Prostate gland (tissue), 2 donors: ENCODE results near the gene ZNG1F. TPM values are rescaled to one million over a fixed set of nuclear protein-coding genes. Genes with fewer than 3 reads are reported as not detected.
"Not testable (repeated sequence)": the region's sequence is repeated elsewhere in the genome, so short reads cannot be mapped to it uniquely, and the experiment has no call there.

ENCODE experiments used
- DNase-seq: peaks from one replicate; pipeline ENCODE4 v3.0.0-alpha.2; 2019; ENCODE audit warnings: low spot score
- H3K27ac ChIP-seq, 2 donors: fragments of 200-600 bp; sonication (generic); 2 replicates each; pipeline ENCODE4 v1.5.1; 2017 to 2019
- H3K27me3 ChIP-seq: fragments of 200-600 bp; sonication (generic); replicated peaks from 2 replicates; pipeline ENCODE4 v1.5.1; 2019; ENCODE audit not compliant: insufficient read depth
- H3K36me3 ChIP-seq, 2 donors: fragments of 200-600 bp; sonication (generic); 1 replicate in 1 of 2; 2 replicates in 1 of 2; pipeline versions ENCODE4 v1.5.1 to v1.8.1; 2017 to 2019
- H3K4me1 ChIP-seq: fragments of 200-600 bp; sonication (generic); replicated peaks from 2 replicates; pipeline ENCODE4 v1.5.1; 2019
- H3K4me3 ChIP-seq, 2 donors: fragments of 200-600 bp; sonication (generic); 2 replicates each; pipeline ENCODE4 v1.5.1; 2017 to 2019
- H3K9me3 ChIP-seq: fragments of 200-600 bp; sonication (generic); 2 replicates; pipeline ENCODE4 v1.5.1; 2017
- WGBS: methylation state at CpG from one replicate; pipeline ENCODE4 v1.1.5; 2018; 5-methylcytosine and 5-hydroxymethylcytosine counted together
- intact Hi-C: fragments of 100-400 bp; cut with DNase I; formaldehyde crosslinking; loops from one replicate; pipeline ENCODE4 v1.14.2; 2022
- total RNA-seq, 2 donors: library from RNA; depleted of rRNA; stranded (reverse); fragments of >200 nt; gene quantifications; one replicate each; pipeline ENCODE4 v1.1.0, GENCODE V29; 2016

ZNG1F gene
- total RNA-seq, 2 donors from 2014 or later, result 6.7 to 19.2 TPM

- H3K4me3 ChIP-seq, H3K36me3 ChIP-seq, H3K27ac ChIP-seq, DNase-seq, intact Hi-C loops, H3K4me1 ChIP-seq, H3K9me3 ChIP-seq, H3K27me3 ChIP-seq: not testable (repeated sequence)
- no CpG with 5 or more reads among the region's 14 CpGs for WGBS
Measured at GRCh38 chr9:41113348-41113747, 75.8 kb downstream of the ZNG1F start.

GRCh38 chr9:41111414-41111813 lies 77.7 kb downstream of the ZNG1F start:
- 75% methylated on average over 12 of the region's 12 CpGs for WGBS
- H3K27me3 ChIP-seq, intact Hi-C loops, DNase-seq, H3K36me3 ChIP-seq, H3K4me1 ChIP-seq, H3K4me3 ChIP-seq, H3K27ac ChIP-seq, H3K9me3 ChIP-seq: not testable (repeated sequence)

GRCh38 chr9:41110913-41111312 lies 78.2 kb downstream of the ZNG1F start:
- H3K27ac ChIP-seq, H3K4me1 ChIP-seq, H3K27me3 ChIP-seq, H3K36me3 ChIP-seq, DNase-seq, H3K9me3 ChIP-seq, H3K4me3 ChIP-seq, intact Hi-C loops: not testable (repeated sequence)
- 35% methylated on average over 10 of the region's 10 CpGs for WGBS

- DNase-seq, H3K4me3 ChIP-seq, H3K9me3 ChIP-seq, H3K36me3 ChIP-seq, H3K27ac ChIP-seq, intact Hi-C loops, H3K27me3 ChIP-seq, H3K4me1 ChIP-seq: not testable (repeated sequence)
- 34% methylated on average over 7 of the region's 13 CpGs for WGBS
Measured at GRCh38 chr9:41109253-41109652, 79.9 kb downstream of the ZNG1F start.

DNA sequence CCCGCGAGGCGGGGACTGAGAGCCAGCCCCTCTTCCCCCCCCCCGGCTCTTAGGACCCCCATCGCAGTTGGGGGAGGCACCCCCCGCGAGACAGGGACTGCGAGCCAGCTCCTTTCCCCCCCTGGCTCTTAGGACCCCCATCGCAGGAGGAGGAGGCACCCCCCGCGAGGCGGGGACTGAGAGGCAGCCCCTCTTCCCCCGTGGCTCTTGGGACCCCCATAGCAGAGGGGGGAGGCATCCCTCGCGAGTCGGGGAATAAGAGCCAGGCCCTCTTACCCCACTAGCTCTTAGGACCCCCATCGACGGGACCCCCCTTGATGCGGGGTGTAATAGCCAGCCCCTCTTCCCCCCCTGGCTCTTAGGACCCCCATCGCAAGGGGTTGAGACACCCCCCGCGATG lies 80.3 kb downstream of the ZNG1F start:
- intact Hi-C loops, H3K27me3 ChIP-seq: not testable (repeated sequence)

DNA sequence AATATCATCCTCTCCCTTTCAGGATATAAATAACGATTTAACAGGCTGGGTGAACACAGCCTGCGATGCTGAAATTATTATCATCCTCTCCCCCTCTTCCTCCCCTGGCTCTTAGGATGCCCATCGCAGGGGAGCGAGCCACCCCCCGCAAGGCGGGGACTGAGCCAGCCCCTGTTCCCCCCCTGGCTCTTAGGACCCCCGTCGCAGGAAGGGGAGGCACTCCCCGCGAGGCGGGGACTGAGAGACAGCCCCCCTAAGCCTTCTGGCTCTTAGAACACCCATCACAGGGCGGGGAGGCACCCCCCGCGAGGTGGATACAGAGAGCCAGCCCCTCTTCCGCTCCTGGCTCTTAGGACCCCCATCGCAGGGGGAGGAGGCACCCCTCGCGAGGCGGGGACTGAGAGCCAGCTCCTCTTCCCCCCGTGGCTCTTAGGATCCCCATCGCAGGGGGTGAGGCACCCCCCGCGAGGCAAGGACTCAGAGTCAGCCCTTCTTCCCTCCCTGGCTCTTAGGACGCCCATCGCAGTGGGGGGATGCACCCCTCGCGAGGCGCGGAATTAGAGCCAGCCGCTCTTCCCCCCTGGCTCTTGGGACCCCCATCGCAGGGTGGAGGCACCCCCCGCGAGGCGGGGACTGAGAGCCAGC lies 82.5 kb downstream of the ZNG1F start:
- intact Hi-C loops, result not testable (repeated sequence)
- 10% methylated on average over 8 of the region's 34 CpGs for WGBS

More for the DNA sequence above, 80.3 kb downstream of the ZNG1F start:
- not testable (repeated sequence) for H3K9me3 ChIP-seq, H3K4me1 ChIP-seq, DNase-seq, H3K36me3 ChIP-seq, H3K4me3 ChIP-seq, H3K27ac ChIP-seq
- no CpG with 5 or more reads among the region's 22 CpGs for WGBS

GRCh38 chr9:41105557-41106253 lies 83.4 kb downstream of the ZNG1F start:
- intact Hi-C loops, H3K9me3 ChIP-seq, H3K27ac ChIP-seq: not testable (repeated sequence)

More for the DNA sequence above, 82.5 kb downstream of the ZNG1F start:
- H3K9me3 ChIP-seq, H3K27ac ChIP-seq, H3K36me3 ChIP-seq, H3K27me3 ChIP-seq, H3K4me3 ChIP-seq, DNase-seq, H3K4me1 ChIP-seq: not testable (repeated sequence)

GRCh38 chr9:41104542-41104941 lies 84.6 kb downstream of the ZNG1F start:
- H3K4me1 ChIP-seq, intact Hi-C loops, H3K9me3 ChIP-seq, H3K27me3 ChIP-seq, H3K27ac ChIP-seq, DNase-seq, H3K4me3 ChIP-seq, H3K36me3 ChIP-seq: not testable (repeated sequence)
- 16% methylated on average over 11 of the region's 19 CpGs for WGBS

More at GRCh38 chr9:41105557-41106253, 83.4 kb downstream of the ZNG1F start:
- not testable (repeated sequence) for H3K4me3 ChIP-seq, H3K36me3 ChIP-seq, H3K4me1 ChIP-seq, DNase-seq, H3K27me3 ChIP-seq
- 58% methylated on average over 10 of the region's 13 CpGs for WGBS

GRCh38 chr9:41100508-41100907 lies 88.6 kb downstream of the ZNG1F start:
- H3K9me3 ChIP-seq, H3K27me3 ChIP-seq, H3K36me3 ChIP-seq, DNase-seq, intact Hi-C loops, H3K27ac ChIP-seq, H3K4me3 ChIP-seq, H3K4me1 ChIP-seq: not testable (repeated sequence)
- 71% methylated on average over 7 of the region's 7 CpGs for WGBS

DNA sequence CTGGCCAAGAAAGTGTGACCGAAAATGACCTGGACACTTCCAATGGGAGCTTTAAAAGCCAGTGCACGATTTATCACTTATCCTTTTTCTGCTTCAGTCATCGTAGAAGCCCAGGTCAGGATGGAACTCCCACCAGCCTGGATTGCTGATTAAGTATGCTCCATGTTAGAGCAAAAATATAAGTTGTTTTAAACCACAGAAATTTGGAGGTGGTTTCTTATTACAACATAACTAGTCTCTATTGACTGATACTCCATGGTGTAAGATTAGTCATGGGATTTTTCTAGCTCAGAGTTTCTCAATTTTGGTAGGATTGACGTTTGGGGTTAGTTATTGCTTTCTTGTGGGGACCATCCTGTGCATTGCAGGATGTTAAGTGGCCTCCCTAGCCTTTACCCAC lies 90.4 kb downstream of the ZNG1F start:
- 64% methylated on average over 4 of the region's 4 CpGs for WGBS
- H3K27me3 ChIP-seq, H3K4me1 ChIP-seq, H3K4me3 ChIP-seq, H3K27ac ChIP-seq, H3K36me3 ChIP-seq, intact Hi-C loops, DNase-seq, H3K9me3 ChIP-seq: not testable (repeated sequence)

GRCh38 chr9:41095060-41095459 lies 94.1 kb downstream of the ZNG1F start:
- H3K27me3 ChIP-seq, intact Hi-C loops, H3K36me3 ChIP-seq, H3K4me3 ChIP-seq, DNase-seq, H3K9me3 ChIP-seq, H3K27ac ChIP-seq, H3K4me1 ChIP-seq: not testable (repeated sequence)
- WGBS, result 35% methylated on average over 2 of the region's 2 CpGs

- WGBS, result 68% methylated on average over 3 of the region's 9 CpGs
- intact Hi-C loops, result not testable (repeated sequence)
Measured at GRCh38 chr9:41094010-41094773, 94.9 kb downstream of the ZNG1F start.

More at GRCh38 chr9:41094010-41094773, 94.9 kb downstream of the ZNG1F start:
- DNase-seq, H3K9me3 ChIP-seq, H3K27ac ChIP-seq, H3K36me3 ChIP-seq, H3K27me3 ChIP-seq, H3K4me3 ChIP-seq, H3K4me1 ChIP-seq: not testable (repeated sequence)
